ENCODE measurements around the gene TCF15.
A peak's percentile ranks its signal among the peaks of the same experiment; 100 is the strongest.
"Not testable (repeated sequence)": the region's sequence is repeated elsewhere in the genome, so short reads cannot be mapped to it uniquely, and the experiment has no call there.

The TCF15 gene

GRCh38 chr20:578940-579690 is 31.0 kb downstream of the TCF15 start:
- not testable (repeated sequence) for DNase-seq (ENCODE audit: low read depth)

DNA sequence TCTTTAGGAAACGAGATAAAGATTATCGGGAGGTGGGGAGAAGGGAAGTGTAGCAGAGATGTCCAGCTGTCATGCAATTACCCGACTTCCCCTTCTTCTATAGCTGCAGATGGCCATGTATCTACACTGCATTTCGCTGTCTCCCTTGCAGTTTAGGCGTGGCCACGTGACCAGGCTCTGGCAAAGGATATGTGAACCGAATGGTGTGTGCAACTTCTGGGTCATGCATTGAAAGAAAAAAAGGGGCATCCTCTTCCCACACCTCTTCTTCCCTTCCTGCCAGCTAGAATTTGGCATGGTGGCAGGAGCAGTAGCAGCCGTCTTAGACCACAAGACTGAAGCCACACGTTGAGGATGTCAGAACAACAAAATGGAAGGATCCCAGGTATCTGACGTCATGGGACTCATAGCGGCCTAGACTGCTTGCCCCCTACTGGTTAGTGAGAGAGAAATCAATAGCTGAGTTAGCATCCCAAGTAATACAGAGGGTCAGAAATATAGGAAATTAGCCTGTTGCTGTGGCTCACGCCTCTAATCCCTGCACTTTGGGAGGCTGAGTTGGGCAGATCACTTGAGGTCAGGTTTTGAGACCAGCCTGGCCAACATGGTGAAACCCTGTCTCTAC is 32.8 kb downstream of the TCF15 start:
- no peak for DNase-seq (ENCODE audit: low read depth)

DNA sequence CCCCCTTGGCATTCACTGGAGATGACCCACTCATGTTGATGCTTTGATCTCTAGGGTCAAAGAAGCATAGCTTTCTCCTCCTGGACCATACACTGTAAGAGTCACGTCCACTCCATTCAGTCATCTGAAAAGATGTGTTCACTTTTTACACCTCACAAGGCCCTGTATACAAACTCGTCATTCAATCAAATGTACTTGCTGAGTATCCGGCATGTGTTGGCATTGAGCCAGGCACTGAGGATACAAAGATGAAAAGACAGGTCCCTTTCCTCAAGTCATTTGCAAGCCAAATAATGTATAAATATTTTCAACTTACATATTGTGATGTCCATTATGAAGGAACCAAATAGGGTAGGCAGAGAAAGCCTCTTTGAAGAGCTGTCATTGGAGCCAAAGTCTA is 34.0 kb downstream of the TCF15 start:
- no peak for DNase-seq (ENCODE audit: low read depth)

DNA sequence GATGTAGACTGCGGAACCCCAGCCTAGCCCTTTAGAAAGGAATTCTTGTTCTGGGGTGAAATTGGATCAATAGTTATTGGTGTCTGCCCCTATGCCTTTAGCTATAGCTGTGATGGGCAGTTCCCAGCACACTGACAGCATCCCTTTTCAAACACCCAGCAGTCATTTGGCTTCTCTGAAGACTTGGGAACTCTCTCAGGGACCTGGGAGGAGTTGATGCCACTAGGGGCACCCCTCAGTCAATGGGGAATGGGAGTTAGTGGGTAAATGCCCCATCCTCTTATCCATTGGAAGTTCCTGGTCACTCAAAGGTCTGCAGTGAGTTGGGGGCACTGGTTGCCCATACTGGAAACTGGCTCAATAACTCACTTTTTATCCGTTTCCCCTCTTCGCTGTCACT is 34.9 kb downstream of the TCF15 start:
- DNase-seq (ENCODE audit: low read depth): no peak

GRCh38 chr20:574297-574942 is 35.7 kb downstream of the TCF15 start:
- DNase-seq (ENCODE audit: low read depth): no peak

- no peak for DNase-seq (ENCODE audit: low read depth)
Measured at GRCh38 chr20:573414-574296, 36.5 kb downstream of the TCF15 start.

DNA sequence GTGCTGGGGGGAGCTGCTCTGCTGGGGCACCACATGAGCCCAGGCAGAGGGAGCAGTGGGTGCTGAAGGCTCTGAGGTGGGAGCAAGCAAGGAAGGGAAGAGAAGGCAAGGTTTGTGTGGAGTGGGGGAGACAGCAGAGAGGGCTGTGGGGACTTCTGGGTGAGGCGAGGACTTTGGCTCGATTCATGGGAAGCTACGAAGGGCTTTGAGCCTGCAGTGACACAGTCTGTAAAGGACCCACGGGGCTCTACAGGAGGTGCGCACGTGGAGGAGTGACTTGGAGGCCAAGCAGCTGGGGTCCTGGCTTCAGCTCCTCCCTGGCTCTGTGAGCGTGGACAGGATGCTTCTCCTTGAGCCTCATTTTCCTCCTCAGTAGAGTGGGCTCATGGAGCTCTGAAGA is 37.4 kb downstream of the TCF15 start:
- DNase-seq (ENCODE audit: low read depth): no peak

DNA sequence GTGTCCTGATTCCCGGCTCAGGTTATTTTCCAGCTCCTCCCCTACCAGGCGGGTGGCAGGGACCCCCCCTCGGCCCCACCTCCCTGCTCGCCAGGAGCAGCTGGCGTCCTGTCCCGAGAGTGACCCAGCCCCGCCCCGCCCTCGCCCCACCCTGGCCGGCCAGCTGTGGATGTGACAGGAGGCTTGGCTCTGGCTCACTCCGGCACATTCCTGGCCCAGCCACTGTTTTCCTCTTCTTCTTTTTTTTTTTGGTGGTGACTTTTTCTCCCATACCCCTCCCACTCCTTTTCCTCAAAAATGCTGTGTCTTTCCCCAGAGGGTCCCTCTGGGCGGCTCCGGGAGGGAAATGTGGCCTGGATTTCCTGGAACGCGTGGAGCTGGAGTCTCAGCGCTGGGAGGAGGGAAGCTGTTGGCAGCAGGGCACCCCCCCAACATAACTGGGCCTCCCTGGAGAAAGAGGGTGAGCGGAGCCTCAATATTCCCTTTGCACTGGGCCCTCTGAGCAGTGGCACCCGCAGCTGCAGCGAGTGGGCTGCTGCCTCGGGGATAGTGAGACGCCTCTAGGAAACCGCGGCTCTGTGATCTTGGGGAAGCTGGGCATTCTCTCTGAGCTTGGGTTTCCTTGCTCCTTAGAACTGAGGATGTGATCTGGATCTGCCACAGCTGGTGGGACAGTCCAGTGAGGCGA is 38.2 kb downstream of the TCF15 start:
- DNase-seq (ENCODE audit: low read depth): no peak

DNA sequence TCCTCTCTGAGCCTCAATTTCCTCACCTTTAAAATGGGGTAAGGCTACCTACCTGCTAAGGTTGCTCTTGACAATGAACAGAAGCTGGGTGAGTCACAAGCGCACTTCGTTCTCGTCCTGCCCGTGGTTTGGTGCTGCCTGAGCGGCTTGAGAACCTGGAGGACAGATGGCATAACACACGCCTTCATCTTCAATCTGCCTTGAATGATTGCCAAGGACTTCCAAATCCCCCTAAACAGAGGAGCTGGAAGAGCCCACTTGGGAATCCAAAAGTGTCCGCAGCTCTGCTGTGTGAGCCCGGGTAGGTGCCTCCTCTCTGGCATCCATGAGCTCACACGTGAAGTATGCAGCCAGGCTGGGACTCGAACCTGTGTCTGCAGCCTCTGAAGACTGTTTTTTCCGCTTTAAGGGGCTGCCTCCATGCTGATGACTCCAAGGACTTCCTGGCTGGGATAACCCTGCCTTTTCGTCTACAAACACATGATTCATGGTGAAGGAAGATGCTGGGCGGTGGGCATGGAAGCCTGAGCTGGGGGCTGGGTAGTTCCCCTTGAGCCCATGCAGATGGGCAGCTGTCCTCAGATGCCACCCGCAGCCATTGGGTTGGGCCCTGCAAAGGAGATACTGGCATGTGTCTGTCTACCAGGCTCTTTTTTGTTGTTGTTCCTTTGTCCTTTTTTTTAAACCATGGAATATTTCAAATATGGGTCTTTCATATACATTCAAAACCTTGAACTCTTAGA is 41.3 kb downstream of the TCF15 start:
- DNase-seq (ENCODE audit: low read depth): no peak

DNA sequence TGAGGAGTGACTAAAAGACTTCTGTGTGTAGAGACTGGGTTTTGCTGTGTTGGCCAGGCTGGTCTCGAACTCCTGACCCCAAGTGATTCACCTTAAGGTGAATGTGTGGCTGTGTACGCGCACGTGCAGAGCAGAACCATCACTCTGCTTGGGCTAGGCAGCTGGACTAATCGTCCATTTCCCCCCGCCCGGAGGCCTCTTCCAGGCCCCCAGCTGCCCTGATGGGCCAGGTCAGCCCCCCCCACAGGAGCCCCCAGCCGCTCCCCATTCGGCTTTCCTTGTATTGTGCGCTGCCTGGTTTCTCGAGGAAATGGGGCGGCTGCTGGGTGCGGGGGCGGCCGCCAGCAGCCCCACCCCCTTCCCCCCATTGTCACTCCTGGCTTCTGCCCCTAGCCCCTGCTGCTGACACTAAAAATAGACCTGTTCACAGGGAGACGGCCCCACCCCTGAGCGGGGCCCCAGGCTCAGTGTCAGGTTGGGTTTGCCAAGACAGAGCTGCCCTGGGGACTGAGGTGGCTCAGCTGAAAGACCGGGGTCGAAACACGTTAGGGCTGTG is 41.9 kb downstream of the TCF15 start:
- no peak for DNase-seq (ENCODE audit: low read depth)

DNA sequence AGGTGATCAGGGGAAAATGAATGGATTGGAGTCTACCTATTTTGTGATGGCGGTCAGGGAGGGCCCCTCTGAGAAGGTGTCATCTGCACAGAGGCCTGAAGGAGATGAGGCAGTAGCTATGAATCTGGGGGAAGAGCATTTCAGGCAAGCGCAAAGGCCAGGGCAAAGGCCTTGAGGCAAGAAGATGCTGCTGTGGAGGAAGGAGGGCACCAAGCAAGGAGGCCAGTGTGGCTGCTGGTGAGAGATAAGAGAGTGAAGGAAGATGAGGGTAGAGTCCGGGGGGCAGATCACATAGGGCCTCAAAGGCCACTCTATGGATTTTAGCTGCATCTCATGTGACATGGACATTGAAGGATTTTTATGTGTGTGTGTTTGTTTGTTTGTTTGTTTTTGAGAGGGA is 45.9 kb downstream of the TCF15 start:
- DNase-seq (ENCODE audit: low read depth): no peak

GRCh38 chr20:563187-563586 is 46.9 kb downstream of the TCF15 start:
- no peak for DNase-seq (ENCODE audit: low read depth)

DNA sequence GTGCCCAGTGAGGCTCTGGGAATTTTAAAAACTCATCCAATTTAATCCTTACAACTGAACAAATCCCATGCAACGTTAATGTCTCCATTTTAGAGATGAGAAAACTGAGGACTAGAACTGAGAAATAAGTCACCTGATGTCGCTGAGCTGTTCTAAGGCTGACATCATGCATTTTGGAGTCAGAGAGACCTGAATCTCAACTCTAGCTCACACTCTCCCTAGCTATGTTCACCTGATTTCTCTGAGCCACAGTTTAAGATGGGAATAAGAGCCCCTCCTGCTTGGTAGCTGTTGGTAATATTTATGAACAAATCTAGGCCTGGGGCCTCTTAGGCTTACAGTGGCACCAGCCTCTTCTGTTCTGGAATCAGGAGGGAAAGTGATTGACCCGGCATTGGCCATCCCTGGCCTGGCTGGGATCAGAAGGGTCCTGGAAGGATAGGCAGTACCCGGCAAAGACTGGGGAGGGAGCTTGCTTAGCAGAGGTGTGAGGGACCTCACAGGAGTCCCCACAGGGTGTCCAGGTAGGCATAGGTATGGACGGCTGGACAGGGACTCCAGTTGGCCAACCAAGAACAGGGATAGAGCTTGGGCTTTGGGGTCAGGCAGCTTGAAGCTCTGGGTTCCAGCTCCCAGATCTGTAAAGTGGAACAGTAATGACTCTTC is 47.7 kb downstream of the TCF15 start:
- DNase-seq (ENCODE audit: low read depth): no peak

GRCh38 chr20:561437-562231 is 48.5 kb downstream of the TCF15 start:
- peak; percentile 28 for DNase-seq (ENCODE audit: low read depth)

DNA sequence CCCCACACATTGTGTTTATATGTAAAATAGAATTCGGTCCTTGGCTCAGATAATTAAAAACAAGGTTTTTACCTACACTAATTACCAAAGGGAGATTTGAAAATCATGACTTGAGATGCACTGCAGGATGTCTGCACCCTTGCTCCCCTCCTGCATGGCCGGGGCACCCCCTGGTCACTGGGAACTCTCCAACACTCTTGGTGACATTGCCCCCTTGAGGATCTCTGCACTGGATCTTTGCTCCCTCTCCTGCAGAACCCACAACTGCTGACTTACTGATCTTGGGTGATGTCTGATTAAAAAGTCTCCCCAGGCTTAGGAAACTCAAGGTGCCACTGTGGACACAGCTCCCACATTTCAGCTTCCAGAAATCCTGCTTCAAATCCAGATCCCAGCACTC is 49.4 kb downstream of the TCF15 start:
- no peak for DNase-seq (ENCODE audit: low read depth)

GRCh38 chr20:558117-558516 is 52.0 kb downstream of the TCF15 start:
- DNase-seq (ENCODE audit: low read depth): no peak

GRCh38 chr20:556984-557383 is 53.1 kb downstream of the TCF15 start:
- no peak for DNase-seq (ENCODE audit: low read depth)

DNA sequence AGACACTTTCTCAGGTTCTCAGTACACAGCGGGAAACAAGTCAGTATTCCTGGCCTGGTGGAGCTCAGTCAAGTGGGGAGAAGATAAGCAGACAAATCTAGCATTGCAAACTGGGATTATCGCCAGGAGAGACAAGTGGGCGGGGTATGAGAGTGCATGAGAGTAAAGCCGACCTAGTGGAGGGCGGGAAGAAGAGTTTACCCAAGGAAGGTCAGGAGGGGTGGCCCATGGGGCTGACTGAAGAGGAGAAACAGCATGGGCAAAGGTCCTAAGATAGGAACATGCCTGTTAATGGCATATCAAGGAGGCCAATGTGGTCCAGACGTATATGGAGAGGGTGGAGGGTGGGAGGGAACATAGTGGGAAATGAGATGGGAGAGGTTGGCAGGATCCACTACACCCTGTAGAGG is 54.1 kb downstream of the TCF15 start:
- DNase-seq (ENCODE audit: low read depth): no peak
